Karpas-422 (cell line): ENCODE measurements around the gene CALHM3. TPM values are rescaled to one million over a fixed set of nuclear protein-coding genes. Genes with fewer than 3 reads are reported as not detected.

Source experiments
- DNase-seq: peaks from one replicate; pipeline ENCODE4 v3.0.0-alpha.2; 2015
- H2AFZ ChIP-seq: fragments of 200-600 bp; sonication (generic); 2 replicates; pipeline ENCODE4 v1.6.1; 2014; ENCODE audit warnings: antibody characterized with exemption, low read length, mixed read lengths
- H3K27ac ChIP-seq: fragments of 200-600 bp; sonication (generic); 2 replicates; pipeline ENCODE4 v1.5.1; 2014; ENCODE audit warnings: mild to moderate bottlenecking, low read length, moderate library complexity
- H3K27me3 ChIP-seq: fragments of 200-600 bp; sonication (generic); 2 replicates; pipeline ENCODE4 v1.6.1; 2014; ENCODE audit warnings: low read length, mixed read lengths
- H3K36me3 ChIP-seq: fragments of 200-600 bp; sonication (generic); 2 replicates; pipeline ENCODE4 v1.6.1; 2014; ENCODE audit warnings: low read length, mixed read lengths; ENCODE audit not compliant: insufficient read depth
- H3K4me1 ChIP-seq: fragments of 200-600 bp; sonication (generic); 2 replicates; pipeline ENCODE4 v1.6.1; 2014; ENCODE audit warnings: mild to moderate bottlenecking, low read length, mixed read lengths
- H3K4me2 ChIP-seq: fragments of 200-600 bp; sonication (generic); 2 replicates; pipeline ENCODE4 v1.6.1; 2014; ENCODE audit warnings: low read length, low read depth, mild to moderate bottlenecking; ENCODE audit not compliant: poor library complexity, severe bottlenecking
- H3K4me3 ChIP-seq: fragments of 200-600 bp; sonication (generic); 2 replicates; pipeline ENCODE4 v1.5.1; 2014; ENCODE audit warnings: mild to moderate bottlenecking, antibody characterized with exemption, low read length, mixed read lengths
- H3K79me2 ChIP-seq: fragments of 200-600 bp; sonication (generic); 2 replicates; pipeline ENCODE4 v1.6.1; 2014; ENCODE audit warnings: mild to moderate bottlenecking, low read length, mixed read lengths
- H3K9ac ChIP-seq: fragments of 200-600 bp; sonication (generic); 2 replicates; pipeline ENCODE4 v1.6.0; 2014; ENCODE audit warnings: low read length
- H3K9me2 ChIP-seq: fragments of 200-600 bp; sonication (generic), shearing (Covaris generic); replicated peaks from 2 replicates; pipeline ENCODE4 v1.6.0; 2014; ENCODE audit warnings: mild to moderate bottlenecking, low read length, moderate library complexity; ENCODE audit not compliant: insufficient read depth
- H3K9me3 ChIP-seq: fragments of 300-700, 200-600 bp; sonication (generic); 2 replicates; pipeline ENCODE4 v1.6.1; 2014; ENCODE audit warnings: low read length, mixed read lengths
- H4K20me1 ChIP-seq: fragments of 200-600 bp; sonication (generic); 2 replicates; pipeline ENCODE4 v1.6.1; 2014; ENCODE audit warnings: mild to moderate bottlenecking, antibody characterized with exemption, low read length, low read depth; ENCODE audit not compliant: insufficient read depth
- total RNA-seq: library from RNA; depleted of rRNA; stranded (reverse); fragments of >200 nt; shearing (Covaris generic); gene quantifications from 2 replicates; pipeline ENCODE4 v1.2.3, GENCODE V29; 2014; ENCODE audit warnings: low replicate concordance

The CALHM3 gene
- total RNA-seq, 1 experiment from 2014 or later: 0.30 TPM

DNA sequence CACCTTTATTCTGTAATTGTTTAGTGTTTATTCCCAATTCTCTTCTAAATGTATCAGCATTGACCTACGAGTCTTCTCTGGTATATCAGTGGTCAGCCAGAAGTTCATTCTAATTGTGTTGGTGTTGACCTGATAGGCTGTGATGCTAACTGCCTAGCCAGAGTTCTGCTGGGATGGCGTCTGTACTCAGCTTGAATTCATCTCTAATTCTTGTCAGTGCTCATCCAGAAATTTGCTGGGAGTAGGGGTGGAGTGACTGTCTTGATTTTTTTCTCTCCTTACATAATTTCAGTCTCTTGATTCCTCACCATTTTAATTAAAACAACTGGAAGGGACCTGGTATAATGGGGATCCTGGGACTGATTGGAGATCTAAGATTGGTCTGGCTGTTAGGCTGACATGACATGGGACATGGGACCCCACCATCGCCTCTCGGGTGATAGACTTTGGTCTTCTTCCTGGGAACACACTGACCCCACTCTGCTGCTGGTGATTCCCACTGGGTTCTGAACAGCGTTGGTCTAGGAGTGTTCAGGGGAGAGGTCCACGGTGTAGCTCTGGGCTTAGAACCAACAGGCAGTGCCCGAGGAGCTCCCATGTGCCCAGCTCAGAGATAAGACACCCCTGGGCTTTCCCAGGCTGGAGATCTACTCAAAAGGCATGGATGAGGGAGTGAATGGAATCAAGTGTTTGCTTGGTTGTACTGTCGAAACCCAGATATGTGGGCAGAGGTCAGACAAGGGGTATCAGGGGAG, 18.3 kb upstream of the CALHM3 start:
- Histone ChIP-seq H2AFZ (no peak overlapping the region), H3K4me3 (no peak overlapping the region)

DNA sequence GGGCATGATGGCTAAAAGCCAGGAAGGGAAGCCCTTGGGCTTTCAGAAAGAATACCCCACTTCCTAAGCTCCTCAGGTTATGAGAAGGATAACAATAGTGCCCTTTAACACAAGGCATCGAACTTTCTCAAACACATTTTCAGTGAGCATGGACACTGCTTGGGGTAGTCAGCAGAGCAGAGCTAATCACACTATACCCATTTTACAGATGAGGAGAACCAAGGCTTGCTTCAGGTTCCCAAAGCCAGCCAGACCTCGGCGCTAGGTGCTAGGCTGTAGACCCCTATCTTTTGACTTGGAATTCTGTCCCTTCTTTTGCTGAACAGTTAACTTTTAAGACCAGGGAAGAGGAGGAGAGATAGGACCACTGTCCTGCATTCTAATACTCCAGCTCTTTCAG, 16.3 kb upstream of the CALHM3 start:
- no peaks in the 10 kb centered on the region for H3K9me2 ChIP-seq
- no peak overlapping the region for H3K4me2 ChIP-seq
- peaks cover 5% of the 10 kb centered on the region; the same call in 1 of the 2 replicates for H4K20me1 ChIP-seq
- no peak overlapping the region for H3K9ac ChIP-seq
- no peak for DNase-seq
- peaks cover 17% of the 10 kb centered on the region for H3K4me1 ChIP-seq
- no peak overlapping the region for H3K4me3 ChIP-seq
- H3K27ac ChIP-seq: no peak overlapping the region
- H3K79me2 ChIP-seq: no peaks in the 10 kb centered on the region
- H3K9me3 ChIP-seq: no peaks in the 10 kb centered on the region
- no peaks in the 10 kb centered on the region; the same call in 1 of the 2 replicates for H3K27me3 ChIP-seq
- no peaks in the 10 kb centered on the region for H3K36me3 ChIP-seq
- no peak overlapping the region for H2AFZ ChIP-seq

More for the DNA sequence above, 18.3 kb upstream of the CALHM3 start:
- peaks cover 5% of the 10 kb centered on the region; the same call in 1 of the 2 replicates for H4K20me1 ChIP-seq
- no peak overlapping the region for H3K9ac ChIP-seq
- no peak overlapping the region for H3K4me2 ChIP-seq
- H3K9me3 ChIP-seq: no peaks in the 10 kb centered on the region
- no peaks in the 10 kb centered on the region for H3K36me3 ChIP-seq
- no peaks in the 10 kb centered on the region; the same call in 1 of the 2 replicates for H3K27me3 ChIP-seq
- H3K9me2 ChIP-seq: no peaks in the 10 kb centered on the region
- DNase-seq: no peak
- peaks cover 11% of the 10 kb centered on the region for H3K4me1 ChIP-seq
- no peak overlapping the region for H3K27ac ChIP-seq
- H3K79me2 ChIP-seq: no peaks in the 10 kb centered on the region

DNA sequence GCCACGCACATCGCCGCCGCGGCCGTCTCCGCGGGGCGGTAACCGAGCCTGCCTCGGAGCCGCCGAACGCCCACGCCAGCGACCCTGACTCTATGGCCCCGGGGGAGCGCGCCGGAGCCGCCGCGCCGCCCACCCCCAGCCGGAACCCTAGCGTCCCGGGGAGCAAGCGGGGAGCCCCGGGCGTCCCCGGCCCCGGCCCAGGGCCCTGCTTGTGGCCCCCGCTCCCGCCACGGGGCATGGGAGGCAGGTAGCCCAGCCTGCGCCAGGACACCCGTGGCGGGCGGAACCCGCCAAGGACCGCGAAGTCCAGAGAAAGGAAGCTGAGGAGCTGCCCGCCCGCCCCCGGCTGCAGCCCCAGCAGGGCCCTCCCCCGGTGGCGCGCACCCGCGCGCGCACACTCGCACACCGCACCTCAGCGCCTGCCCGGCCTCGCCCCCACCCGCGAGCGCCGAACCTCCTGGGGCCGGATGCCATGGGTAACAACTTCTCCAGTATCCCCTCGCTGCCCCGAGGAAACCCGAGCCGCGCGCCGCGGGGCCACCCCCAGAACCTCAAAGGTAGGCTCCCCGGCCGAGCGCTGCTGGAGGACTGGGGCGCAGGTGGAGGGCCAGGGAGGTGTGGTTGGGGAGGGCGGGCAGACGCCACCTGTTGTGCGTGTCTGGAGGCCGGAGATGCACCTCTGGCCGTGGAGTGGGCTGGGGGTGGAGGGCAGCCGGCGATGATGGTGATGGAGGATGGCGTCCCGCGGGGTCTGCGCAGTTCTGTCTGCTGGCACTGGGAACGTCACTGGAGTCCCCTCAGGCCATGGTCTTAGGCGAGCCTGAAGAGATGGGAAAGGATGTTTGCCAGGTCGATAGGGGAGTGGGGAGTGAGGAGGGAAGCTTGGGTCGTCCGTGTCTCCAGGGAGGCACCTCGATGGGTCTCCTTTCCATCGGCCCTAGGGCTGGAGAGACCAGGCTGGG, 15.2 kb upstream of the CALHM3 start:
- no peak overlapping the region for H3K27ac ChIP-seq
- H4K20me1 ChIP-seq: peaks cover 5% of the 10 kb centered on the region; the same call in 1 of the 2 replicates
- peak overlapping the region; percentile 70 for H3K4me3 ChIP-seq
- H2AFZ ChIP-seq: peak overlapping the region; percentile 34; the same call in 1 of the 2 replicates
- no peaks in the 10 kb centered on the region; the same call in 1 of the 2 replicates for H3K27me3 ChIP-seq
- no peaks in the 10 kb centered on the region for H3K79me2 ChIP-seq
- peak overlapping the region; percentile 82 for H3K4me2 ChIP-seq
- peak; percentile 64 for DNase-seq
- no peaks in the 10 kb centered on the region for H3K9me3 ChIP-seq
- H3K9me2 ChIP-seq: no peaks in the 10 kb centered on the region
- H3K9ac ChIP-seq: peak overlapping the region; percentile 56
- H3K4me1 ChIP-seq: peaks cover 18% of the 10 kb centered on the region
- H3K36me3 ChIP-seq: no peaks in the 10 kb centered on the region

DNA sequence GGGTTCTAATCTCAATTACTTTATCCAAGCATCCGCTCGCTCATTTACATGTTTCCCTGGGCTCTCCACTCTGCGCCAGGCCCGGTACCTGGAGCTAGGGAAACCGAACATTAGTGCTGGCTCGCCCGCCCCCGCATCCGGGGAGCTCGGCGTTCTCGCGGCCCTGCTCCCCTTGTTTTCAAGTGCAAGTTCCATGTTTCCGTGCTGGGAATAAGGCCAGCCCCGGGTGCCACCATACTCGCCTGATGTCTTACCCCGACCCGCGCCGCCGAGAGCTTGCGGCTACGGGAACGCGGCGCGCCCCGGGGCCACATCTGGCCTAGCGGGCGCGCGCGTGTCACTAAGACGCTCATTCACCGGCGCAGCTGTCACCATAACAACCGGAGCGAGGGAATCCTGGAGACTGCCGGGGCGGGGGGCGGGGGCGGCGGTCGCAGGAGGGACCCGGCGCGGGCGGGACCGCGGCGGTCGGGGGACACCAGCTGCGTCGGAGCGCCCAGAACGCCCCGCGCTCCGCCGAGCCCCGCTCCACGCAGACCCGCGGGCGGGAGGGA, 14.4 kb upstream of the CALHM3 start, which contains the start of gene NEURL1:
NEURL1 (plus strand) TSS at position 344 of the 554 bp plus-strand sequence. CDS start 683 bp downstream, outside the sequence.
- Histone ChIP-seq H4K20me1 (peaks cover 5% of the 10 kb centered on the region; the same call in 1 of the 2 replicates), H3K4me2 (peak within 1 kb of the TSS; percentile 82), H3K4me1 (peaks cover 18% of the 10 kb centered on the region), H3K9me3 (no peaks in the 10 kb centered on the region), H3K9ac (peak within 1 kb of the TSS; percentile 56), H3K4me3 (peak within 1 kb of the TSS; percentile 70), H3K9me2 (no peaks in the 10 kb centered on the region), H3K36me3 (no peaks in the 10 kb centered on the region), H3K79me2 (no peaks in the 10 kb centered on the region), H2AFZ (peak within 1 kb of the TSS; percentile 34; the same call in 1 of the 2 replicates), H3K27ac (no peak within 1 kb of the TSS), H3K27me3 (no peaks in the 10 kb centered on the region; the same call in 1 of the 2 replicates)
- peak; percentile 63 for DNase-seq

DNA sequence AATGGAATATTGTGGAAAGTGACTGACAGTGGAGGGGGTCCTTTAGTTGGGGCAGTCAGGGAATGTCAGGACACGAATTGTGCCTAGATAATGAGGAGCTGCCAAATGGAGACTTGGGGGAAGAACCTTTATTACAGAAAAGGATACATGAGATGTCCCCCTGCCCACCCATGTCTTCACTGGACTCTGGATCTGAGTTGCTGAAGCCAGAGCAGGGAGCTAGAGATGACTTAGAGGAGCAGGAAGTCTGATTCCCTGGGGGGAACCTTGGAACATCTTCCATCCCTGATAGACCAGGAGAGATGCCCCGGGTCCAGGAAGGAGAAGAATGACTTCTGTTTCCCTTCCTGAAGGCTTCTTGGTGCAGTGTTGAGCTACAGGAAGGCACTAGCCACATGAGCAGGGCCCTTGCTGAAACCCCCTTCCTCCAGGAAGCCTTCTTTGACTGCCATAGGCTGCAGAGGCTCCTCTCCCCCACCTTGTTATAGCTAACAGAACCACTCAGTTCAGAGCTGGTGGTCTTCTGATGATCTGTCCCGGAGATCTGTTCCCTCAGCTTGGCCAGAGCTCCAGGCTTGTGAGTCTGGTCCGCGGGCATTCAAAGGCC, 13.7 kb upstream of the CALHM3 start:
- H3K4me3 ChIP-seq: peak overlapping the region; percentile 70; the same call in 1 of the 2 replicates

DNA sequence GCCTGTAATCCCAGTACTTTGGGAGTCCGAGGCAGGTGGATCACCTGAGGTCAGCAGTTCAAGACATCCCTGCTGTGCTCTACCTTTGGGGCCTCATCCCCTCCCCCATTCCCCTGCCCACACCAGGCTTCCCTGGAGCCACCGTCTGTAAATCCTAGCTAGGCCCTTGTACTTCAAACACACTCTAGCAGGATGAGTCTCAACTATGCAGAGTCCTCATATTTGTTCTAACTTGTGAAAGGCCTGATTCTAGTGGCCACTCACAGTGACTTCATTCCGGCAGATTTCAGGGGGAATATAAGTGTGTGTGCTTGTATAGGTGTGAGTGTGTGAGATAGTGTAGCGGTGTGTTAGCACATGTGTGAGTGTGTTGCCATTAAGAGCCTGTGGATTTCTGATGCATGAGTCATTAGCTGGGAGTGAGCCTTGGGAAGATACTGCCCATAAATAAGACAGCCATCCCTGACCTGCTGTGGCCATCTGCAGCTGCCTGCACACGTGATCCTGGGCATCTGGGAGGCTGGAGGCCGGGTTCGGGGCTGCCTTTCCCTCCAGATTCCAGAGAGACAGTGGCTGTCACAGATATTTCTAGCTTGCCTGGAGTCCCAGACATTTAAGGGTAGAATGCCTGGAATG, 12.8 kb upstream of the CALHM3 start:
- Histone ChIP-seq H3K9me2 (no peaks in the 10 kb centered on the region), H3K9ac (no peak overlapping the region), H3K27me3 (no peaks in the 10 kb centered on the region; the same call in 1 of the 2 replicates), H2AFZ (no peak overlapping the region), H3K79me2 (no peaks in the 10 kb centered on the region), H3K36me3 (no peaks in the 10 kb centered on the region), H4K20me1 (no peaks in the 10 kb centered on the region; the same call in 1 of the 2 replicates), H3K4me3 (no peak overlapping the region), H3K27ac (no peak overlapping the region), H3K9me3 (no peaks in the 10 kb centered on the region), H3K4me2 (no peak overlapping the region), H3K4me1 (peaks cover 18% of the 10 kb centered on the region)
- no peak for DNase-seq

More for the DNA sequence above, 13.7 kb upstream of the CALHM3 start:
- DNase-seq: no peak
- Histone ChIP-seq H3K4me2 (peak overlapping the region; percentile 82), H3K9me3 (no peaks in the 10 kb centered on the region), H2AFZ (no peak overlapping the region), H3K9ac (no peak overlapping the region), H3K4me1 (peaks cover 18% of the 10 kb centered on the region), H3K27ac (no peak overlapping the region), H3K27me3 (no peaks in the 10 kb centered on the region; the same call in 1 of the 2 replicates), H3K9me2 (no peaks in the 10 kb centered on the region), H3K79me2 (no peaks in the 10 kb centered on the region), H3K36me3 (no peaks in the 10 kb centered on the region), H4K20me1 (peaks cover 5% of the 10 kb centered on the region; the same call in 1 of the 2 replicates)

DNA sequence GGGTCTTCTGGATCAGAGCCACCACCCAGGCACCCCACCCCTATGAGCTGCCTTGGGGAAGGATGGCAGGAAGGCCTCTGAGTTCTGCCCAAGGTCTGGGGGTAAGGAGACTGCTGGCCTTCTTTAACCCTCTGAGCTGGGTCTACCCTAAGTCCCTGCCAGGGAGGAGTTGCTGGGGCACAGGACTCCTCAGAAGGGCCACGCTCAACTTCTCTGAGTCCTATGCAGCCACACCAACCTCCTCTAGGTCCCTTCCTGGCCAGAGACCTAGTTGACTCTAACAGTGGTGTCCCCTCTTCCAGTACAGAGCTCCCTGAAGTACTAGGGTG, 11.9 kb upstream of the CALHM3 start:
- DNase-seq: no peak
- Histone ChIP-seq H3K4me3 (no peak overlapping the region), H3K4me2 (no peak overlapping the region), H3K9me2 (no peaks in the 10 kb centered on the region), H3K27me3 (no peaks in the 10 kb centered on the region; the same call in 1 of the 2 replicates), H3K9me3 (no peaks in the 10 kb centered on the region), H3K9ac (no peak overlapping the region), H3K79me2 (no peaks in the 10 kb centered on the region), H4K20me1 (no peaks in the 10 kb centered on the region; the same call in 1 of the 2 replicates), H3K36me3 (no peaks in the 10 kb centered on the region), H3K4me1 (peaks cover 18% of the 10 kb centered on the region), H3K27ac (no peak overlapping the region), H2AFZ (no peak overlapping the region)
